Measurements from ENCODE around the gene MYRIP.

- TF ChIP-seq CTCF (IDR thresholded peaks at IDR 0.05; ENCODE audit: insufficient read depth, low read length, poor library complexity, severe bottlenecking) (no peak), EZH2phosphoT487 (conservative IDR thresholded peaks at IDR 0.05; ENCODE audit: low read length) (no peak)
These were observed 40.7 kb downstream of the MYRIP start for GRCh38 chr3:39849992-39850715.

Measured in SU-DHL-6 (cell line).